Hippocampal formation (tissue), 2 donors: ENCODE data around the gene KBTBD12.

Experiments
- DNase-seq, 2 donors: peaks; one replicate each; lab custom pipeline; 2025; lab: John Stamatoyannopoulos, UW

The KBTBD12 gene

GRCh38 chr3:127985655-127986225, 70.7 kb downstream of the KBTBD12 start:
- DNase-seq = no peak

- no peak for DNase-seq
Observed at GRCh38 chr3:127986803-127987202, 71.8 kb downstream of the KBTBD12 start.

GRCh38 chr3:127987309-127987995, 72.4 kb downstream of the KBTBD12 start:
- no peak for DNase-seq

DNA sequence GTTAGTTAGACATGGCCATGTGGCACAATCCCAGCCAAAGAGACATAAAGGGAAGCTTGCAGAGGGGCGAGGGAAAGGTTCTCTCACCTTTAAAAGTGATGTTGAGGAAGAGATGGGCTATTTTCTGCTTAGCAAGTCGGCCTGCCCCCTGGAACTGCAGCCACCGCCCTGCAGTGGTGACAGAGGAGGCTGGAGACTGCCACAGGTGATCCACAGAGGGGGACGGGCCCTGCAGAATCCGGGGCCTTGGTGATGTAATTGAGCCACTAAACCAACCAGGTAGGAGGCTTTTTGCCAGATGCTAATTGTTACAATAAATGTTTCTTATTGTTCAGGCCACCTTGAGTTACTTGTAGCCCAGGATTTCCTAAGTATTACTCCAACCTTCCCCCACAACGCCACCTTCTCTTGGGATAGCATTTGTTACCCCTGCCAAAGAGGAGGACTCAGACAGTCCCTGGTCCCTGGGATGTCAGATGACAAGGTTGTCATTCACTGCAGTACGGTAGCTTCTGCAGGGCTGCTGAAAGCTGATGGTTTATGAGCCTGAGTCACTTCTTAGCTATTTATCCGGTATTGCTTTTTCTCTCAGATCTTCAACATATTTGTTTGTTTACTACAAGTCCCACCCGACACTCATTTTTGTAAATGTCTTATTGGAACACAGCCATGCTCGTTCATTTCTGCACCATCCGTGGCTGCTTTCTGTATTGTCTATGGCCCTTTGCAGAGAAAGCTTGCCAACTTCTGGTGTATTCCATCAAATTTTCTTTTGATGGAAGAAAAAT, 73.9 kb downstream of the KBTBD12 start:
- DNase-seq = no peak

DNA sequence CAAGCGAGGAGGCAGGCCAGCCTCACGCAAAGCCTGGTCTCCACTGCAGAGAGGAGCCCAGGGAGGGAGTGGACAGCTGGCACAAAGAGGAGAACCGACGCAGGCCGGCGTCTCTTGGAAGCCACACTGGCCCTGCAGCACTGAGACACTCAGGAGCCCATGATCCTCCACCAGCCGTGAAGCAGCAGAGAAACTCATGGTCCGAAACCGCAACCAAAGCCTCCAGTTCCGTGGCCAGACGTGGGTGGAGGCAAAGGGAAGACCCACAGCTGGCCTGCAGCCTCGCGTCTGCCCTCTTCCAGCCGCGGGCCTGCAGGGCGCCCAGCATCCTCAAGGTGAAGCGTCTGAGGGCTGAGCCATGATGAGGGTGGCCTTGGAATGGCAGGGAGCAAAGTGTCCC, 75.0 kb downstream of the KBTBD12 start:
- DNase-seq = no peak

- no peak for DNase-seq
Observed at GRCh38 chr3:127990461-127990860, 75.4 kb downstream of the KBTBD12 start.

DNA sequence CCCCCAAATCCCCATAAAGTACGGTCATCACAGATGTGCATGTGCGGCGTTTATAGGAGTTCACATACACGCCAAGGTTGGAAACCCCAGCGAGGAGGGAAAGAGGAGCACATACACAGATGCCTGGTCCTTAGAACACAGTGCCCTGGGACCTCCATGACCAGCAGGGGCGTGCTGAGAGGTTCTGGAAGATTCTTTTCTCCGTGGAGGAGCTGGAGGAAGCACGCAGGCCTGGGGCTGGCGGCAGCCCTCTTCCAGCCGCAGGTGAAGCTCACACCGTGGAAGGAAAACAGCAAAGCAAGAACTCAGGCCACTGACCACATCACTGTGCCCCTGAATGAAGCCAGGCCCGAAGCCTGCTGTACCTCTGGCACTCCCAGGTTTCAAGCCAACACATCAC, 76.2 kb downstream of the KBTBD12 start:
- no peak for DNase-seq

DNA sequence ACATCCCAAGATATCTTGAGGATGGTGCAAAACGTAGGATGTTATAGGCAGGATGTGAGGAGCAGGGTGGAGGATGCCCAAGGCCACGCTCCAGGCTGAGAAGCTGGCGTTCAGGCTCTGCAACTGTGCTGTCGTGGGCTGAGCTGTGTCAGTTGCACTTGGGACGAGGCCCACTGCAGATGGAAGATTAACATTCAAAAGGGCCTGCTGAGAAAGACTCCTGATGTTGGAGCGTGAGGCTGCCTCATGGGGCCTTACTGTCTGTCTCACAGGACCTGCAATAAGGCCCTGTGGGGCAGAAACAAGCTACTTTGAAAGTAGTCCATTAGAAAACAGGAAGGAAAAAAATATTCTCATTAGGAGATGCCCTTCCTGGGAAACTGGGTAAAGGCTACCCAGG, 76.6 kb downstream of the KBTBD12 start:
- no peak for DNase-seq

- no peak for DNase-seq
Observed at GRCh38 chr3:127992127-127992526, 77.1 kb downstream of the KBTBD12 start.

DNA sequence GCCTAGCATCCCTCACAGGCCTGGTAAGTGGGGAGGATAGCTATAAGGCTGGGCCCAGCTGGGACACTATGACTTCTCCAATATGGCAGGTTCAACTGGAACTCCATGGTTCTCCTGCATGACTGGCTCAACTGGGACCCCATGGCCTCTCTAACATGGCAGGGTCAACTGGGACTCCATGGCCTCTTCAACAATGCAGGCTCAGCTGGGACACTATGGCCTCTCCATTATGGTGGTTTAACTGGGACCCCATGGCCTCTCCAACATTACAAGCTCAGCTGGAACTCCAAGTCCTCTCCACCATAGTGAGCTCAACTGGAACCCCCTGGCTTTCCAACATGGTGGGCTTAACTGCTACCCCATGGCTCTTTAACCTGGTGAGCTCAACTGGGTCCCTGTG, 79.0 kb downstream of the KBTBD12 start:
- no peak for DNase-seq

DNA sequence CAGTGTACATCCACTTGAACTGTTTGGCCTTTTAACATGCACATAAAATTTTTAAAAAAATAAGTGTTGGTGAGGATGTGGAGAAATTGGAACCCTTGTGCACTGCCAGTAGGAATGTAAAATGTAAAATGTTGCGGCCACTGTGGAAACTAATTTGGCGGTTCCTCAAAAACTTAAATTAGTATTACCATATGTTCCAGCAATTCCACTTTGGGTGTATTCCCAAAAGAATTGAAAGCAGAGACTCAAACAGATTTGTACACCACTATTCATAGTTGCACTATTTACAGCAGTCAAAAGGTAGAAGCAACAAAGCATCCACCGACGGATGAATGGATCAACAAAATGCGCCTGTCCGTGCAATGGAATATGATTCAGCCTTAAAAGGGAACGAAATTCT, 82.0 kb downstream of the KBTBD12 start:
- DNase-seq = no peak

- no peak for DNase-seq
Observed at GRCh38 chr3:127997961-127998360, 82.9 kb downstream of the KBTBD12 start.

- no peak for DNase-seq
Observed at GRCh38 chr3:127998596-127998995, 83.6 kb downstream of the KBTBD12 start.

- peak in 1 of 2 donors; percentile 23 for DNase-seq
Observed at GRCh38 chr3:127999509-128000106, 84.6 kb downstream of the KBTBD12 start.

DNA sequence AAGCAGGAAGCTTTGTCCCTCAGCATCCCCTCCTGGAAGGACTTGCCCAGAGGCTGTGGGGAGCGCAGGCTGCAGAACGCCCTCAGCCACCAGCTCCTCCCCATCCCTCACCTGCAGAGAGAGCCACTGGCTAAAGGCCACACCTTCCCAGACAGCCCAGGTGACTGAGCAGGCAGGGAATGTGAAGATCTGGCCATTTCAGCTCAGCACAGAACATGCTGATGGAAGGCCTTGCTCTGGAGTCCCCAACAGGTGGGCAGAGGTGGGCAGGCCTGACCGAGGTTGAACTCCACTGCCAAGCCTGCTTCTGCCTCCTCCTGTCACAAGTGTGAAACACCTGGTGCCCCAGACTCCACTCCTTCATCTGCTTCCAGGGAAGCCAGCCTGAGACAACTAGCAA, 86.5 kb downstream of the KBTBD12 start:
- no peak for DNase-seq

- no peak for DNase-seq
Observed at GRCh38 chr3:128004661-128005060, 89.6 kb downstream of the KBTBD12 start.

DNA sequence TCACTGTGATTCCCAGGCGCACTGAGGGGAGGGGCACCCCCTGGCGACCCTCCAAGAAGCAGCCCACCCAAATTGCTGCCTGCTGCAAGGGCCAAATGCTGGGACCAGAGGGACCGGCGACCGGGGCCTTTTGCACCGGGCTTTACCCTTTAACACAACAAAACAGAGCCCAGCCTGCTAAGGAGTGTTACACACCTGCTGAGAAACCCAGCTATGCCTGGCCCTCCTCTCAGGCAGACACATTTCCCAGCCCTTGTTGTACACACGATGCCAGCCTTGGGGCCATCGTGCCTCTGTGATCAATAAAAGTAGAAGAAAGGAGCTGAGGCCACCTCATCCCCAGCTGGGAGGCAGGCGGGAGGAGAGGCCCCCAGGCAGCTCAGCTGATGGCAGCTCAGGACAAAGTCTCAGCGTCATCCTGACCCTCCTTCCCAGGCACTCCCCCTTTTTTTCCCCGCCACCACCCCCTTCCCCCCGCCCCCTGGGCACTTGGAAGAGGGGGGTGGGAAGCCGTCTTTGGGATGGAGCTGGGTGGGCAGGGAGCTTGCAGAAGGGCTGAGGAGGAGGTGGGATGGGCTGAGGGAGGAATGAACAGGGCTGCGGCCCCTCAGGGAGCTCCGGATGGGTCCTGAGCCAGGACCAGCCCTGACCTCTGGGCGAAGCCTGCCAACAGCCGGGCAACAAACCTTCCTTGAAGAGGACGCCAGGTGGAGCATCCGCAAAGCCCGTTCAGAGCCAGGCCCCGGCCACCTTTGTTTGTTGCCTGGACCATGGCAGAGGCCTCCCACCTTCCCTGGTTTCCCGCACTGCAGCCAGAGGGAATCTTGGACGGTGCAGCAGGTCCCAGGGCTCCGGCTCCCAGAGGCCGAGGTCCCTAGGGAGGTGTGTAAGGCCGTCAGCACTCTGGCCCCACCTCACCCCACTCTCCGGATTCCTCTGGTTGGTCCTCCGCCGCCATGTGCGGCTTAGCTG, 91.3 kb downstream of the KBTBD12 start:
- DNase-seq = no peak

DNA sequence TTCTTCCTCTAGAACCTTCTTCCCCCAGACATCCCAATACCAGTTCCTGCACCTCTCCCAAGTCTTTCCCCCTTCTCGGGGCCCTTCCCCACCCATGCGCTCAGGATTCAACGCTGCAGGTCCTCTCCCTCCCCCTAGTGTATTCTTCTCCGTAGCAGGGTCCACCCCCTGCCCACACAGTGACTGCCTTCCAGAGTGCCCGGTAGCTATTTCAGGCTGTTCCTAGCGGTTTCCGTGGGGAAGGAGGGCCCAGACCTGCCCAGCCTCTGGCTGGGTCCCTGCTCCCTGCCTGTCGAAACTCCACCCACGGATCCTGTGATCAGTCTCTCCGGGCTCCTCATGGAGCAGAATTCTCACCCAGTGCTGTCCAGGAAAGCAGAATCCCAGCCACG, 92.0 kb downstream of the KBTBD12 start:
- no peak for DNase-seq

DNA sequence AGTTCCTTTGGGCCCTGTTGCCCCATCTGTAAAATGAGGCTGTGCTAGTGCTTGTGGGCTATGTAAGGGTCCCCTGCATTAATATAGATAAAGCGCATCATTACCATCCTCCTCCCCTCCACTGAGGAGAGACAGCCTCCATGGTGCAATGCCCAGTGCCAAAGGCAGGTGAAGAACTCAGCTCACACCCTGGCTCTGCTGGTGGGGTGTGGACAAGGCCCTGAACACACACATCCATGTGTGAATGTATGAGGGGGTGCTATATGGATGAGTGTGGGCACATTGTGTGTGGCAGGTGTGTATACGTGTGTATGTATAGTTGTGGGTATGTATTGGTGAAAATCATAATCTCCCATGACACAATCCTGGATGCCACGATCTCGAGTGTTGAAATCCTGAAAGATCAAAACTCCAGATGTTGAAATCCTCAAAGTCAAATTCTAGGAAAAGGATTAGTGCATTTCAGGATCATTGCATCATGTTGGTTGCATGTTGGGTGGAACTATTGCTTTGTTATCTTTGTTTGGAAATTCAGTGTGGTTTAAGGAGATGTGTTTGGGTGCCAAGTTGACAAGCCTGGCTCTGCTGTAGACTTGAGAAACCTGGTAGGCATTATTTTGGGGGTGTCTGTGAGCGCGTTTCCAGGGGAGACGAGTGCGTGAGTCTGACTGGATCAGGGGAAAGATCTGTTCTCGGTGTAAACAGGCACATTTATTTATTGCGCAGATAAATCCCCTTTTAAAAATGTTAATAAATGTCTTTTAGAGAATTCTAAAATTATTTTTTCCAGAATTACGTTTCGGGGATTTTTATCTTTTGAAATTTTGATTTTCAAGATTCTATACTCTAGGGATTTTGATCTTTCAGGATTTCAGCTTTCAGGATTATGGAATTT, 95.2 kb downstream of the KBTBD12 start:
- no peak for DNase-seq

GRCh38 chr3:128011140-128011539, 96.1 kb downstream of the KBTBD12 start:
- peak in 1 of 2 donors; percentile 7 for DNase-seq

DNA sequence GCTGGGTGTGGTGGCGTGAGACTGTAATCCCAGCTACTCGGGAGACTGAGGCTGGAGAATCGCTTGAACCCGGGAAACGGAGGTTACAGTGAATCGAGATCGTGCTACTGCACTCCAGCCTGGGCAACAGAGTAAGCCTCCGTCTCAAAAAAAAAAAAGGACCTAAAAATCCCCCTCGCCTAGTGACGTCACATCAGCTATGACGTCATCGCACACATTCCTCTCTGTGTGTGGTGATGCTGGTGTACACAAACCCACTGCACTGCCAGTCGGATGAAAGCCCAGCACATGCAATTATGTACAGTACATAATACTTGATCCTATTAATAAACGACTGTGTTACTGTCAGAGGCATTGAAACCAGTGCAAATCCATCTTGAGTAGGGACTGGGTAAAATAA, 97.0 kb downstream of the KBTBD12 start:
- no peak for DNase-seq
